SJSA1 (cell line): ENCODE data around the gene IRF8. TPM values are rescaled to one million over a fixed set of nuclear protein-coding genes. Genes with fewer than 3 reads are reported as not detected.
"Not testable (repeated sequence)": the region's sequence is repeated elsewhere in the genome, so short reads cannot be mapped to it uniquely, and the experiment has no call there.

Source experiments
- DNase-seq, 2 experiments: peaks; one replicate each; pipeline ENCODE4 v3.0.0-alpha.2; 2015 to 2020; ENCODE audit warnings: low spot score in 2 of 2, low read depth in 1 of 2
- H3K27ac ChIP-seq: fragments of 250-450 bp; sonication (Bioruptor Pico); 2 replicates; pipeline ENCODE4 v1.5.1; 2020; ENCODE audit warnings: mild to moderate bottlenecking, moderate library complexity
- H3K27me3 ChIP-seq: fragments of 250-450 bp; sonication (Bioruptor Pico); replicated peaks from 2 replicates; pipeline ENCODE4 v1.5.1; 2020; ENCODE audit warnings: mild to moderate bottlenecking, moderate library complexity
- H3K36me3 ChIP-seq: fragments of 250-450 bp; sonication (Bioruptor Pico); 2 replicates; pipeline ENCODE4 v1.5.1; 2020; ENCODE audit warnings: mild to moderate bottlenecking
- H3K4me1 ChIP-seq: fragments of 250-450 bp; sonication (Bioruptor Pico); replicated peaks from 2 replicates; pipeline ENCODE4 v1.6.1; 2021; ENCODE audit warnings: mild to moderate bottlenecking
- H3K4me3 ChIP-seq: fragments of 250-450 bp; sonication (Bioruptor Pico); 2 replicates; pipeline ENCODE4 v1.5.1; 2020; ENCODE audit warnings: mild to moderate bottlenecking
- H3K9me3 ChIP-seq: fragments of 250-450 bp; sonication (Bioruptor Pico); replicated peaks from 2 replicates; pipeline ENCODE4 v1.5.1; 2020; ENCODE audit warnings: mild to moderate bottlenecking
- total RNA-seq: library from RNA; depleted of rRNA; stranded (reverse); fragments of >200 nt; shearing (Covaris generic); gene quantifications from 2 replicates; pipeline ENCODE4 v1.2.3, GENCODE V29; 2014; rRNA removed

IRF8 gene
- total RNA-seq, result 0.56 and 1.1 TPM in 2 replicates

GRCh38 chr16:85898521-85899442 lies at the start of gene IRF8:
Gene IRF8 (plus strand): TSS chr16:85899162. CDS start chr16:85903016, 3,854 bp downstream.
- no peaks in the 10 kb centered on the region for H3K36me3 ChIP-seq
- H3K27ac ChIP-seq, result no peak within 1 kb of the TSS
- peak within 1 kb of the TSS; percentile 44 for H3K4me3 ChIP-seq
- peaks cover 28% of the 10 kb centered on the region for H3K27me3 ChIP-seq
- peaks cover 11% of the 10 kb centered on the region for H3K4me1 ChIP-seq
- no peaks in the 10 kb centered on the region for H3K9me3 ChIP-seq
- peak; percentile 63 to 66 for DNase-seq

- Histone ChIP-seq H3K4me3 (no peak overlapping the region), H3K27me3 (0 out of 2 replicates have a peak, but pooled peaks cover 2% of the 10 kb centered on the region), H3K9me3 (no peaks in the 10 kb centered on the region), H3K36me3 (no peaks in the 10 kb centered on the region), H3K4me1 (no peaks in the 10 kb centered on the region), H3K27ac (no peak overlapping the region)
- no peak for DNase-seq
Observed at GRCh38 chr16:85849388-85849787, 49.6 kb upstream of the IRF8 start.

- Histone ChIP-seq H3K9me3 (no peaks in the 10 kb centered on the region), H3K4me3 (no peak overlapping the region), H3K4me1 (no peaks in the 10 kb centered on the region), H3K27me3 (no peaks in the 10 kb centered on the region), H3K27ac (no peak overlapping the region), H3K36me3 (no peaks in the 10 kb centered on the region)
- DNase-seq, result no peak
Observed at GRCh38 chr16:85850344-85850880, 48.5 kb upstream of the IRF8 start.

GRCh38 chr16:85851034-85851785 lies 47.8 kb upstream of the IRF8 start:
- Histone ChIP-seq H3K27ac (no peak overlapping the region), H3K27me3 (no peaks in the 10 kb centered on the region), H3K4me3 (no peak overlapping the region), H3K4me1 (no peaks in the 10 kb centered on the region), H3K36me3 (no peaks in the 10 kb centered on the region), H3K9me3 (no peaks in the 10 kb centered on the region)
- DNase-seq, result peak in 1 of 2 experiments; percentile 27

- H3K36me3 ChIP-seq, result no peaks in the 10 kb centered on the region
- H3K27me3 ChIP-seq, result 0 out of 2 replicates have a peak, but pooled peaks cover 3% of the 10 kb centered on the region
- DNase-seq, result peak in 1 of 2 experiments; percentile 22
- H3K4me3 ChIP-seq, result no peak overlapping the region
- H3K4me1 ChIP-seq, result no peaks in the 10 kb centered on the region
- no peaks in the 10 kb centered on the region for H3K9me3 ChIP-seq
- no peak overlapping the region for H3K27ac ChIP-seq
Observed at GRCh38 chr16:85853547-85854545, 45.1 kb upstream of the IRF8 start.

GRCh38 chr16:85854935-85855334 lies 44.0 kb upstream of the IRF8 start:
- Histone ChIP-seq H3K27me3 (0 out of 2 replicates have a peak, but pooled peaks cover 3% of the 10 kb centered on the region), H3K9me3 (no peaks in the 10 kb centered on the region), H3K4me3 (no peak overlapping the region), H3K27ac (no peak overlapping the region), H3K4me1 (no peaks in the 10 kb centered on the region), H3K36me3 (no peaks in the 10 kb centered on the region)
- DNase-seq, result no peak

- Histone ChIP-seq H3K27me3 (0 out of 2 replicates have a peak, but pooled peaks cover 3% of the 10 kb centered on the region), H3K4me3 (no peak overlapping the region), H3K27ac (no peak overlapping the region), H3K9me3 (no peaks in the 10 kb centered on the region), H3K36me3 (no peaks in the 10 kb centered on the region), H3K4me1 (no peaks in the 10 kb centered on the region; the same call in 1 of the 2 replicates)
- peak in 1 of 2 experiments; percentile 27 for DNase-seq
Observed at GRCh38 chr16:85856079-85856478, 42.9 kb upstream of the IRF8 start.

GRCh38 chr16:85856585-85856984 lies 42.4 kb upstream of the IRF8 start:
- peak in 1 of 2 experiments; percentile 14 for DNase-seq
- 0 out of 2 replicates have a peak, but pooled peaks cover 3% of the 10 kb centered on the region for H3K27me3 ChIP-seq
- H3K9me3 ChIP-seq, result no peaks in the 10 kb centered on the region

GRCh38 chr16:85857406-85857805 lies 41.6 kb upstream of the IRF8 start:
- H3K9me3 ChIP-seq, result no peaks in the 10 kb centered on the region
- H3K4me3 ChIP-seq, result no peak overlapping the region
- H3K36me3 ChIP-seq, result no peaks in the 10 kb centered on the region
- 0 out of 2 replicates have a peak, but pooled peaks cover 3% of the 10 kb centered on the region for H3K27me3 ChIP-seq
- peak in 1 of 2 experiments; percentile 22 for DNase-seq
- H3K27ac ChIP-seq, result no peak overlapping the region
- H3K4me1 ChIP-seq, result no peaks in the 10 kb centered on the region; the same call in 1 of the 2 replicates

More at GRCh38 chr16:85856585-85856984, 42.4 kb upstream of the IRF8 start:
- Histone ChIP-seq H3K27ac (no peak overlapping the region), H3K36me3 (no peaks in the 10 kb centered on the region), H3K4me1 (no peaks in the 10 kb centered on the region; the same call in 1 of the 2 replicates), H3K4me3 (no peak overlapping the region)

GRCh38 chr16:85858571-85858970 lies 40.4 kb upstream of the IRF8 start:
- H3K9me3 ChIP-seq, H3K27ac ChIP-seq, H3K4me1 ChIP-seq, H3K4me3 ChIP-seq, H3K36me3 ChIP-seq, H3K27me3 ChIP-seq: not testable (repeated sequence)
- peak in 1 of 2 experiments; percentile 18 for DNase-seq

GRCh38 chr16:85858984-85859817 lies 39.8 kb upstream of the IRF8 start:
- H3K27me3 ChIP-seq, result 0 out of 2 replicates have a peak, but pooled peaks cover 3% of the 10 kb centered on the region
- H3K9me3 ChIP-seq, result no peaks in the 10 kb centered on the region
- peaks cover 6% of the 10 kb centered on the region for H3K4me1 ChIP-seq
- no peak overlapping the region for H3K4me3 ChIP-seq
- no peak overlapping the region for H3K27ac ChIP-seq
- H3K36me3 ChIP-seq, result no peaks in the 10 kb centered on the region
- DNase-seq, result peak in 1 of 2 experiments; percentile 35

- Histone ChIP-seq H3K4me1 (peaks cover 6% of the 10 kb centered on the region), H3K4me3 (no peak overlapping the region), H3K27me3 (0 out of 2 replicates have a peak, but pooled peaks cover 3% of the 10 kb centered on the region), H3K9me3 (no peaks in the 10 kb centered on the region; the same call in 1 of the 2 replicates), H3K27ac (no peak overlapping the region), H3K36me3 (no peaks in the 10 kb centered on the region)
- DNase-seq, result peak in 1 of 2 experiments; percentile 20
Observed at GRCh38 chr16:85859818-85860125, 39.2 kb upstream of the IRF8 start.
